ENCODE measurements around the gene ENAM.

GRCh38 chr4:70680934-70681333, 52.4 kb downstream of the ENAM start:
- TF ChIP-seq EP300 (IDR thresholded peaks at IDR 0.05; ENCODE audit: low read length) (no peak), NR3C1 (CRISPR knock-in tag; IDR thresholded peaks at IDR 0.05) (no peak)

All from K562 (cell line).